GM12873 (cell line): ENCODE data around the gene GRIN2C.

ENCODE experiments used
- TF ChIP-seq, protein P1 (sequence below): IDR thresholded peaks from 2 replicates; pipeline ENCODE4 v1.5.1; 2012; ENCODE audit warnings: low read depth, mild to moderate bottlenecking, moderate library complexity, low read length, control low read depth; ENCODE audit not compliant: insufficient read depth; ENCODE audit errors: missing control alignments

The GRIN2C gene

DNA sequence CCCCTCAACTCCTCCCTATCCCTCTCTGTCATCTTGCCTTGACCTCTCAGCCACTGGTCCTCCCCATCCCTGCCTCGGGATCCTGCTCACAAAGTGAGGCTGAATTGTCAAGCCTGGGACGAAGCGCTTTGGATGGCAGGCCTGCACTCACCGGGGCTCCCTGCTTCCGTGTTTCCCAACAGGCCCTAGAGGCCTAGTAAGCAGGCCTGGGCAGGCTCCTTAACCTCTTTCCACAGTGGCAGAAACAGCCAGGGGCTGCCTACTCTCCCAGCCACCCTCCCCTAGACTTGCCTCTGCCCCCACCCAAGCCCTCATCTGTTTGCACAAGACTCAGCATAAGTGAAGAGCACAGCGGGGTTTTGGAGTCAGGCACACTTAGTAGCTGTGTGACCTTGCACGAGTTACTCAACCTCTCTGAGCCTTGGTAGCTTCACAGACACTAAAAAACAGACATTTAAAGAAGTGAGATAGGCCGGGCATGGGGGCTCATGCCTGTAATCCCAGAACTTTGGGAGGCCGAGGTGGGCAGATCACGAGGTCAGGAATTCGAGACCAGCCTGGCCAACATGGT is 38.8 kb upstream of the GRIN2C start:
- TF ChIP-seq, protein P1, sequence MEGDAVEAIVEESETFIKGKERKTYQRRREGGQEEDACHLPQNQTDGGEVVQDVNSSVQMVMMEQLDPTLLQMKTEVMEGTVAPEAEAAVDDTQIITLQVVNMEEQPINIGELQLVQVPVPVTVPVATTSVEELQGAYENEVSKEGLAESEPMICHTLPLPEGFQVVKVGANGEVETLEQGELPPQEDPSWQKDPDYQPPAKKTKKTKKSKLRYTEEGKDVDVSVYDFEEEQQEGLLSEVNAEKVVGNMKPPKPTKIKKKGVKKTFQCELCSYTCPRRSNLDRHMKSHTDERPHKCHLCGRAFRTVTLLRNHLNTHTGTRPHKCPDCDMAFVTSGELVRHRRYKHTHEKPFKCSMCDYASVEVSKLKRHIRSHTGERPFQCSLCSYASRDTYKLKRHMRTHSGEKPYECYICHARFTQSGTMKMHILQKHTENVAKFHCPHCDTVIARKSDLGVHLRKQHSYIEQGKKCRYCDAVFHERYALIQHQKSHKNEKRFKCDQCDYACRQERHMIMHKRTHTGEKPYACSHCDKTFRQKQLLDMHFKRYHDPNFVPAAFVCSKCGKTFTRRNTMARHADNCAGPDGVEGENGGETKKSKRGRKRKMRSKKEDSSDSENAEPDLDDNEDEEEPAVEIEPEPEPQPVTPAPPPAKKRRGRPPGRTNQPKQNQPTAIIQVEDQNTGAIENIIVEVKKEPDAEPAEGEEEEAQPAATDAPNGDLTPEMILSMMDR, result no peak

DNA sequence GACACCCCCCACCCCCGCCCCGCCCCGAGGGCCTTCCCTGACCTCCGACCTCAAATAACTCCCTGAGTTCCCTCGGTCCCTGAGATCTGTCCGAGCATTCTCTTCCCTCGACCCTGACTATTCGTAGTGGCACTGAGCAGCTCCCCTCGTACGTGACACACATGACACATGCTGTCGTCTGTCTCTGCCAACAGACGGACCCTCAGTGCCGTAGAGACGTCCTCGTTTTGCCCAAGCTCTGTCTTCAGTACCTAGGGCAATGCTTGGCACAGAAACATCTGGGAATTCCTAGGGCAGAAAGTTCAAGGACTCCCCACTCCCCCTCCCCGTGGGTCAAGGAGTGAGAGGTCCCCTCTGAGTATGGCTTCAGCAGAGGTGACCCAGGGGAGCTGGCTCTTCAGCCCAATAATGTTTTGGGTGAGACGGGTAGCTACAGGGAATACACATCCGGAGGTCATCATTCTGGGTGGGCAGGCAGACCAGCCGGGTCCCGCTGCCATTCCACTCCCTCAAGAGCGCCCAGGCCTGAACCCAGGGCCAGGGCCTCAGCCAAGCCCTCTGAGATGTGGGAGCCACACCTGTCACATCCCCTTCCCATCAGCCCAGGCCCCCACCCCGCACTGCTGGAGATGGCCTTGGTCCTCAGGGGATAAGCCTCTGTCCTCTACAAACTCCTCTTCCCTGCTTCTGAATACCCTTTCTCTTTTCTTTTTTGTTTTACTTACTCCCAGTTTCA is 34.4 kb upstream of the GRIN2C start:
- TF ChIP-seq, protein P1, result no peak

DNA sequence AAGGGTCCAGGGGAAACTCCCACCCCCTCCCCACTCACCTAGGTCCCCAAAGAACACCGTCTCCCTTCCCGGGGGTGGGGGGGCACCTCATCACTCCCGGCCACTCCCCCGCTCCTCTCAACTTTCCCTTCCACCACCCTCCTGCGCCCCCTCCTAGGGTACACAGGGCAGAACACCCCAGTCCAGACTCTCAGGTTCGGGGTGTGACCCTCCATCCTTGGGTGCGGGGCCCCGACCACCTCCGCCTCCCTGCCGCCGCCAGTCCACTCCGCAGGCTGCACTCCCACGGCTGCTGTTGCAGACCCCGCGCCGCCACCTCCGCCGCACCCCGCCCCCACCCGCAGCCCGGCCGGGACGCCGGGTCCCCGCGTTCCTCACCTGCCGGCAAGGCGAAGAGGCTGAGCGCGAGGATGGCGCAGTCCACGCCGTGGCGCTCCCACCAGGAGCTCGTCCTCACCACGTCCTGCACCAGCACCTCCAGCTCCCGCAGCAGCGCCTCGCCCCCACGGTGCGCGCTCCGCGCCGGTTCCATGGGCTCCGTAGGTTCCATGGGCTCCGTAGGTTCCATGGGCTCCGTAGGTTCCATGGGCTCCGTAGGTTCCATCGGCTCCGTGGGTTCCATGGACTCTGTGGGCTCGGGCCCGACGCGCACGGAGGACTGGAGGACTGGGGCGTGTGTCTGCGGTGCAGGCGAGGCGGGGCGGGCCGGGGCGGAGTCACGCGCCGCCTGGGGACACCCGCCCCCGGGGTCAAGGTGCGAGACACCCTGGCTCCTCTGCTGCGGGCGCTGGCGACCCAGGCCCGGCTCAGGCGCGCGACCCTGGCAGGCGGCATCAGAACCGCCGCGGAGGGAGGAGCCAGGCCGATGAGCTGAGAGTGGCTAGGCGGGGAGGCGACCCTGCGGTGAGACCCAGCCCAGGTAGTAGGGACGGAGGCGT is 33.6 kb upstream of the GRIN2C start, which contains the start of gene FADS6:
TSS of gene FADS6 (minus strand) at position 660 of the 938 bp plus-strand sequence. CDS start at position 622, 38 bp downstream.
- TF ChIP-seq, protein P1, result no peak

DNA sequence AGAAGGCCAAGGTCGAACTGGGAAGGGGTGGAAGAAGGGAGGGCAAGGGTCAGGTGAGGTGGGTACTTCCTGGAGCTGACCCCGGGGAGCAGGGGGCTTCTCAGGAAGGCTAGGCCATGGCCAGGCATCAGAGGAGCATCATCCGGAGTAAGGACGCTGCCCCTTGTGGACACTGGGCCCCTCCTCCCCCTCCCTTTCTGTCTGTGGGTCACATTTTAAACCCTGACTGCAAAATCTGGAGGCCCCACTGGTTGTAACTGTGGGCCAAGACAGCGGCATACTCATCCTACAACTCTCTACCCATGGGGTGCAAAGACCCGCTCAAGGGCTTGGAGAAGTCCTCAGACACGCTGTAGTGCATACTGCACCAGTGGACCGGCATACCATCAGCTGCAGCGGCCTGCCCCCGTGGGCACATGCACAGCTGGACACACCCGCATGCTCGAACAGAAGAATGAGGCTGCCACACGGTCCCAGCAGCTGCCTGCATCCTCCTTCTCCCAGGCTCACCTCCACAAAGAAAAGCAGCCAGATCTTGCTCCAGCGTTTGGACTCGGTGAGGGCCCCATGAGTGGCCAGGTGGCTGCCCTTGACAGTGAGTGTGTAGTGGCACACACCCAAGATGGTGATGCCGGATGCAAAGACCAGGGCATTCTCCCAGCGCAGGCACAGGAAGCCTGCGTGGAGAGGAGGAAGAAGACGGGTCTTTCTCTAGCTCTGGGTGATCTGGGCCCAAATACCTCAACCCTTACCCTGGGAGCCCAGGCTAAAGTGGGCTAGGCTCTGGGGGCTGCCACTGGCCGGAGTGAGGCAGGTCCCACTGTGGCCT is 32.5 kb upstream of the GRIN2C start:
- TF ChIP-seq, protein P1, result no peak

DNA sequence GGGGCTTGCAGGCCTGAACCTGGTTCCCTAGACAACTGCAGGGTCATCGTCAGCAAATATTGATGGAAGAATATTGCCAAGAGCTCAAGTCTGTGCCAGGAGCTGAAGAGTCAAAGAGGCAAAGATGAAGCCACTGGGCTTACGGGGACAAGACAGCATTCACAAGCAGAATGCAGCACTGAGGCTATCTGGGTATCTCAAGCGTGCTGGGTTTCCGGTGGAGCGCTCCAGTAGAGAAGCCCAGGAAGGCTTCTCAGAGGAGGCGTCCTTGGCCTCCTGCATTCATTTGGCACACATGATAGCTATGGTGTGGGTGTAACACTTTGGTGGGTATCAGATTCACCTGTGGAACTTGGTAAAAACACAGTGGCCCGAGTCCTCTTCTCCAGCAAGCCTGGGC is 30.9 kb upstream of the GRIN2C start:
- TF ChIP-seq, protein P1, result no peak

DNA sequence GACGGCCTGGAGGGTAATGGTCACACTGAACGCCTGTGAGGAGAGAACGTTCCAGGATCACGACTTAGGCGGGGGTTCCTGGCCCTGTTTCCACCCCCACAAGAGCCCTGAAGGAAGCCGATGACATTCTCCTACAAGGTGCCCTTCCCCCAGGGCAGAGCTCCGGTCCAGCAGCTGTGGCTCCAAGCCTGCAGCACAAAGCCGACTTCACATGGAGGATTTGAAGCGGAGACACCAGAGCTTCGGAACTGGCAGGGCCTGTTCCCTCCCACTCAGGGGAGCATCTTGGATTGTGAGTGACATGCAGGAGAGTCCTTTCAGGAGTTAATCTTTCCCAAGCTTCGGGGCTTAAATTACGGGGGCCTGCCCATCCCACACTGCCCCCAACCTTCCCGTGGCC is 28.8 kb upstream of the GRIN2C start:
- TF ChIP-seq, protein P1, result no peak
